GM20000 (cell line): ENCODE measurements around the gene MEIKIN.
"Not testable (repeated sequence)": the region's sequence is repeated elsewhere in the genome, so short reads cannot be mapped to it uniquely, and the experiment has no call there.

ENCODE experiments used
- DNase-seq: peaks from one replicate; pipeline ENCODE4 v3.0.0; 2012; ENCODE audit warnings: low spot score
- CTCF ChIP-seq: IDR thresholded peaks from 2 replicates; pipeline ENCODE4 v1.5.1; 2012; ENCODE audit warnings: mild to moderate bottlenecking, control low read depth; ENCODE audit errors: extremely low read depth, missing control alignments

MEIKIN gene

GRCh38 chr5:131899686-131900085 lies 45.8 kb downstream of the MEIKIN start:
- DNase-seq = no peak
- TF ChIP-seq CTCF = no peak

- TF ChIP-seq CTCF = no peak
- DNase-seq = no peak
These were observed 61.5 kb downstream of the MEIKIN start for GRCh38 chr5:131883984-131884383.

GRCh38 chr5:131879705-131880104 lies 65.8 kb downstream of the MEIKIN start:
- TF ChIP-seq CTCF = no peak
- no peak for DNase-seq

- TF ChIP-seq CTCF = no peak
- DNase-seq = no peak
These were observed 67.6 kb downstream of the MEIKIN start for GRCh38 chr5:131877873-131878272.

- DNase-seq = not testable (repeated sequence)
These were observed 74.2 kb downstream of the MEIKIN start for GRCh38 chr5:131871251-131871650.

GRCh38 chr5:131867524-131867923 lies 77.9 kb downstream of the MEIKIN start:
- no peak for TF ChIP-seq CTCF
- DNase-seq = no peak

- TF ChIP-seq CTCF = no peak
- no peak for DNase-seq
These were observed 81.8 kb downstream of the MEIKIN start for GRCh38 chr5:131863700-131864099.

GRCh38 chr5:131857388-131857787 lies 88.1 kb downstream of the MEIKIN start:
- TF ChIP-seq CTCF = no peak
- DNase-seq = no peak
